GM21576 (cell line): ENCODE measurements around the gene NRG2.

ENCODE experiments used
- ATAC-seq: cut with Tn5 transposase; IDR thresholded peaks from one replicate; pipeline ENCODE4 v1.9.1; 2021; ENCODE audit warnings: mild to moderate bottlenecking, moderate library complexity; ENCODE audit not compliant: unreplicated experiment

Gene NRG2

GRCh38 chr5:140041492-140042392 is 1.4 kb downstream of the NRG2 start:
- no peak for ATAC-seq

- no peak for ATAC-seq
Observed at GRCh38 chr5:140041099-140041491, 2.0 kb downstream of the NRG2 start.

- ATAC-seq, result no peak
Observed at GRCh38 chr5:140040358-140040757, 2.7 kb downstream of the NRG2 start.

- ATAC-seq, result no peak
Observed at GRCh38 chr5:140039561-140039960, 3.5 kb downstream of the NRG2 start.

GRCh38 chr5:140038373-140038957 is 4.6 kb downstream of the NRG2 start:
- no peak for ATAC-seq

- no peak for ATAC-seq
Observed at GRCh38 chr5:140037012-140037411, 6.1 kb downstream of the NRG2 start.

- no peak for ATAC-seq
Observed at GRCh38 chr5:140035881-140036280, 7.2 kb downstream of the NRG2 start.

GRCh38 chr5:140033037-140033760 is 9.9 kb downstream of the NRG2 start:
- no peak for ATAC-seq

GRCh38 chr5:140032296-140032695 is 10.8 kb downstream of the NRG2 start:
- no peak for ATAC-seq

- ATAC-seq, result no peak
Observed at GRCh38 chr5:140027807-140028206, 15.3 kb downstream of the NRG2 start.

- no peak for ATAC-seq
Observed at GRCh38 chr5:140025736-140026135, 17.4 kb downstream of the NRG2 start.

- no peak for ATAC-seq
Observed at GRCh38 chr5:140024928-140025327, 18.2 kb downstream of the NRG2 start.

- no peak for ATAC-seq
Observed at GRCh38 chr5:140023611-140024191, 19.4 kb downstream of the NRG2 start.

- no peak for ATAC-seq
Observed at GRCh38 chr5:140020601-140021177, 22.4 kb downstream of the NRG2 start.

GRCh38 chr5:140018920-140019644 is 24.0 kb downstream of the NRG2 start:
- ATAC-seq, result no peak

- no peak for ATAC-seq
Observed at GRCh38 chr5:140018517-140018916, 24.6 kb downstream of the NRG2 start.

- ATAC-seq, result no peak
Observed at GRCh38 chr5:140018096-140018481, 25.0 kb downstream of the NRG2 start.

- no peak for ATAC-seq
Observed at GRCh38 chr5:140017397-140018095, 25.6 kb downstream of the NRG2 start.

- no peak for ATAC-seq
Observed at GRCh38 chr5:140015706-140016105, 27.4 kb downstream of the NRG2 start.

GRCh38 chr5:140014751-140015150 is 28.3 kb downstream of the NRG2 start:
- ATAC-seq, result no peak
